Ishikawa (cell line): ENCODE measurements around the gene WNT7A.

ENCODE experiments used
- CEBPB ChIP-seq: IDR thresholded peaks from 2 replicates; pipeline ENCODE4 v1.6.1; 2012
- CREB1 ChIP-seq: IDR thresholded peaks from 2 replicates; pipeline ENCODE4 v1.6.1; 2012; ENCODE audit warnings: low read depth
- EGR1 ChIP-seq: IDR thresholded peaks from 2 replicates; pipeline ENCODE4 v1.6.1; 2012
- EP300 ChIP-seq: IDR thresholded peaks from 2 replicates; pipeline ENCODE4 v1.6.1; 2012; ENCODE audit warnings: borderline replicate concordance
- FOXM1 ChIP-seq: IDR thresholded peaks from 2 replicates; pipeline ENCODE4 v1.6.1; 2012; ENCODE audit warnings: low read depth, borderline replicate concordance
- MAX ChIP-seq: IDR thresholded peaks from 2 replicates; pipeline ENCODE4 v1.6.1; 2012
- NFIC ChIP-seq: IDR thresholded peaks from 2 replicates; pipeline ENCODE4 v1.6.1; 2012
- RAD21 ChIP-seq: IDR thresholded peaks from 2 replicates; pipeline ENCODE4 v1.6.1; 2012; ENCODE audit warnings: low read depth
- REST ChIP-seq: IDR thresholded peaks from 2 replicates; pipeline ENCODE4 v1.6.1; 2012; ENCODE audit warnings: low read depth, mild to moderate bottlenecking
- TAF1 ChIP-seq: IDR thresholded peaks from 2 replicates; pipeline ENCODE4 v1.6.1; 2012; ENCODE audit warnings: low read depth, mild to moderate bottlenecking
- TCF12 ChIP-seq: IDR thresholded peaks from 2 replicates; pipeline ENCODE4 v1.6.1; 2012; ENCODE audit warnings: low read depth
- TEAD4 ChIP-seq: IDR thresholded peaks from 2 replicates; pipeline ENCODE4 v1.6.1; 2012
- USF1 ChIP-seq: IDR thresholded peaks from 2 replicates; pipeline ENCODE4 v1.6.1; 2012
- YY1 ChIP-seq: IDR thresholded peaks from 2 replicates; pipeline ENCODE4 v1.6.1; 2012; ENCODE audit warnings: low read depth
- ZBTB7A ChIP-seq: IDR thresholded peaks from 2 replicates; pipeline ENCODE4 v1.6.1; 2012; ENCODE audit warnings: low read depth

Gene WNT7A

GRCh38 chr3:13839253-13839652, 40.6 kb downstream of the WNT7A start:
- TF ChIP-seq EGR1 (no peak), CEBPB (no peak), TAF1 (no peak), MAX (no peak), EP300 (no peak), REST (no peak), ZBTB7A (no peak), TCF12 (no peak), NFIC (no peak)

- no peak for TF ChIP-seq CREB1
- TF ChIP-seq CEBPB = no peak
- TF ChIP-seq RAD21 = no peak
- TF ChIP-seq TEAD4 = no peak
- no peak for TF ChIP-seq FOXM1
- no peak for TF ChIP-seq MAX
- TF ChIP-seq EP300 = no peak
- TF ChIP-seq ZBTB7A = no peak
- TF ChIP-seq NFIC = no peak
Observed at GRCh38 chr3:13838421-13838820, 41.5 kb downstream of the WNT7A start.

GRCh38 chr3:13837751-13838150, 42.1 kb downstream of the WNT7A start:
- TF ChIP-seq EGR1 (no peak), NFIC (no peak), TCF12 (no peak), FOXM1 (no peak), EP300 (no peak)

GRCh38 chr3:13836658-13837587, 42.9 kb downstream of the WNT7A start:
- TF ChIP-seq MAX (no peak), EGR1 (no peak), CREB1 (no peak), ZBTB7A (no peak), YY1 (no peak), TAF1 (no peak), FOXM1 (no peak), TEAD4 (no peak), TCF12 (no peak), EP300 (no peak), REST (no peak), NFIC (no peak), RAD21 (no peak), USF1 (no peak), CEBPB (no peak)

- TF ChIP-seq REST (no peak), EGR1 (no peak), TEAD4 (no peak), YY1 (no peak), RAD21 (no peak), NFIC (no peak), USF1 (no peak)
Observed at GRCh38 chr3:13835246-13835645, 44.6 kb downstream of the WNT7A start.
